Measurements from ENCODE around the gene PKM. TPM values are rescaled to one million over a fixed set of nuclear protein-coding genes. Genes with fewer than 3 reads are reported as not detected.

PKM gene
- total RNA-seq, 4 donors from 2014 or later: 261 to 293 (median 272) TPM

DNA sequence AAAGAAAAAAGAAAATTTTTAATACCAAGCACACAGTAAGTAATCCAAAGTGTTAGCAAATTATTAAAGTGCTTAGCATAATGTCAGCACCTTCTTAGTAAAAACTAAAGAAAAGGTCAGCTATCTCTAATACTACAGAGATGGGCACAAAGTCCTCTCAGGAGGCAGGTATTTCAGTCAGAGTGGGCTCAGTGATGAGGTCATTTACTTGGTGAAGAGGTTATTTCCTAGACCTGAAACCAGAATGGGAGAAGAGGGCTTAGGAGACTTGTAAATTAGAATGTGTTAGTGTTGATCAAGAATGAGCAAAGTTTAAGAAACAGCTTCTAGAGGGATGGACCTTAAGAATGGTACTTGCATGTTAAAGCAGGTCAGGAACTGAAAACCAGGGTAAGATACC, 8.7 kb upstream of the PKM start:
- H3K27me3 ChIP-seq: no peaks in the 10 kb centered on the region
- no peak for DNase-seq (ENCODE audit: low spot score in 2 of 2)
- H3K4me3 ChIP-seq: no peak overlapping the region
- peaks cover 0 to 52% (median 3%) of the 10 kb centered on the region in 3 donors for H3K36me3 ChIP-seq
- H3K4me1 ChIP-seq: peaks cover 0 to 19% (median 9%) of the 10 kb centered on the region in 4 donors
- H3K27ac ChIP-seq: no peak overlapping the region
- no peak for TF ChIP-seq EP300 (IDR thresholded peaks at IDR 0.05)
- TF ChIP-seq CTCF (IDR thresholded peaks at IDR 0.05): no peak
- no peak for TF ChIP-seq POLR2A (IDR thresholded peaks at IDR 0.05)
- H3K9me3 ChIP-seq: no peaks in the 10 kb centered on the region

- WGBS, 2 donors: 97 to 98% methylated on average over 3 of the region's 3 CpGs
- DNase-seq (ENCODE audit: low spot score in 2 of 2): no peak
Measured at GRCh38 chr15:72238586-72238985, 7.6 kb upstream of the PKM start.

DNA sequence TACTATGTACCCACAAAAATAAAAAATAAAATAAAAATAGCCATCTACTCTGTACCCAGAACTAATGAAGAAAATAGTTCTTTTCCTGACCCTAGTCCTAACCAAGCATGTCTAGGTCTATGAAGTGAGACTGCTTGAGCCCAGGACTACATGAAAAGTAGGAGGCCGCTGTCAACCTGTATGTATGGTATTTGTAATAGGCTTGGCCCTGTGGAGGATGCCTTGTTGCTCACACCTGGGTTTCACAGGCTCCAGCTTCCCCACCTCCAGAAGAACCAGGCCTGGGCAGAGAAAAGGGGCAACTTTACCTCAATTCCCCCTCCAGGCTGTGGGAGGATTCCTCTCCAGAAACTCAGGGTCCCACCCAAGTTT, 6.8 kb upstream of the PKM start:
- no peak for DNase-seq (ENCODE audit: low spot score in 2 of 2)
- H3K27ac ChIP-seq: peak overlapping the region in 3 of 4 donors; percentile 52 to 85 (median 80)
- peaks cover 0 to 35% (median 0%) of the 10 kb centered on the region in 3 donors for H3K36me3 ChIP-seq
- TF ChIP-seq EP300 (IDR thresholded peaks at IDR 0.05) (no peak), CTCF (IDR thresholded peaks at IDR 0.05) (no peak), POLR2A (IDR thresholded peaks at IDR 0.05) (no peak)
- WGBS, 2 donors: 87 to 100% methylated on average over 1 of the region's 1 CpG
- no peaks in the 10 kb centered on the region for H3K27me3 ChIP-seq
- no peak overlapping the region for H3K4me3 ChIP-seq
- peaks cover 0 to 21% (median 9%) of the 10 kb centered on the region in 4 donors for H3K4me1 ChIP-seq
- no peaks in the 10 kb centered on the region for H3K9me3 ChIP-seq

More at GRCh38 chr15:72238586-72238985, 7.6 kb upstream of the PKM start:
- Histone ChIP-seq H3K4me3 (no peak overlapping the region), H3K36me3 (peaks cover 0 to 42% (median 0%) of the 10 kb centered on the region in 3 donors), H3K9me3 (no peaks in the 10 kb centered on the region), H3K27ac (peak overlapping the region in 1 of 4 donors; percentile 80), H3K27me3 (no peaks in the 10 kb centered on the region), H3K4me1 (peaks cover 0 to 19% (median 9%) of the 10 kb centered on the region in 4 donors)
- TF ChIP-seq POLR2A (IDR thresholded peaks at IDR 0.05) (no peak), CTCF (IDR thresholded peaks at IDR 0.05) (no peak), EP300 (IDR thresholded peaks at IDR 0.05) (no peak)

- Histone ChIP-seq H3K4me1 (peaks cover 0 to 27% (median 14%) of the 10 kb centered on the region in 4 donors), H3K36me3 (peaks cover 0 to 30% (median 0%) of the 10 kb centered on the region in 3 donors), H3K4me3 (peak overlapping the region in 1 of 4 donors; percentile 14), H3K27ac (peak overlapping the region in 2 of 4 donors; percentile 80 to 85), H3K9me3 (no peaks in the 10 kb centered on the region), H3K27me3 (no peaks in the 10 kb centered on the region)
- peak; percentile 51 to 84 for DNase-seq (ENCODE audit: low spot score in 2 of 2)
- TF ChIP-seq CTCF (IDR thresholded peaks at IDR 0.05): no peak
- peak; percentile 52 to 66 for TF ChIP-seq EP300 (IDR thresholded peaks at IDR 0.05)
- TF ChIP-seq POLR2A (IDR thresholded peaks at IDR 0.05): no peak
- WGBS, 2 donors: 28 to 31% methylated on average over 3 of the region's 3 CpGs
Measured at GRCh38 chr15:72237029-72237852, 6.3 kb upstream of the PKM start.

- 81 to 83% methylated on average over 2 of the region's 2 CpGs for WGBS, 2 donors
- no peaks in the 10 kb centered on the region for H3K27me3 ChIP-seq
- no peak for TF ChIP-seq EP300 (IDR thresholded peaks at IDR 0.05)
- TF ChIP-seq POLR2A (IDR thresholded peaks at IDR 0.05): no peak
- no peak for TF ChIP-seq CTCF (IDR thresholded peaks at IDR 0.05)
- H3K36me3 ChIP-seq: peaks cover 0 to 22% (median 0%) of the 10 kb centered on the region in 3 donors
- no peaks in the 10 kb centered on the region for H3K9me3 ChIP-seq
- no peak overlapping the region for H3K4me3 ChIP-seq
- peak overlapping the region in 2 of 4 donors; percentile 80 to 83 for H3K27ac ChIP-seq
- H3K4me1 ChIP-seq: peaks cover 0 to 34% (median 20%) of the 10 kb centered on the region in 4 donors
- DNase-seq (ENCODE audit: low spot score in 2 of 2): no peak
Measured at GRCh38 chr15:72236381-72237003, 5.5 kb upstream of the PKM start.

Measured in tibial nerve (tissue), 4 donors.